GM23338 (cell line): ENCODE results near the gene ANKH. TPM values are rescaled to one million over a fixed set of nuclear protein-coding genes. Genes with fewer than 3 reads are reported as not detected.

Source experiments
- ATAC-seq: fragments of 200-7000 bp; cut with Tn5 transposase; 3 replicates; pipeline ENCODE4 v1.9.1; 2020
- DNase-seq: peaks from one replicate; pipeline ENCODE4 v3.0.0-alpha.2; 2015; ENCODE audit warnings: low spot score
- H2AFZ ChIP-seq: fragments of 200-600 bp; sonication (generic); 2 replicates; pipeline ENCODE4 v1.8.0; 2016; ENCODE audit warnings: antibody characterized with exemption, mild to moderate bottlenecking, moderate library complexity
- H3F3A ChIP-seq: fragments of 200-600 bp; sonication (generic); replicated peaks from 2 replicates; pipeline ENCODE4 v1.8.0; 2017; ENCODE audit warnings: antibody characterized with exemption, mixed run types, low read depth
- H3K27ac ChIP-seq: fragments of 200-600 bp; sonication (generic); 2 replicates; pipeline ENCODE4 v1.6.1; 2016; ENCODE audit warnings: low read depth
- H3K27me3 ChIP-seq: fragments of 200-600 bp; sonication (generic); 2 replicates; pipeline ENCODE4 v1.8.0; 2016; ENCODE audit warnings: mild to moderate bottlenecking, mixed run types, moderate library complexity; ENCODE audit not compliant: insufficient read depth
- H3K36me3 ChIP-seq: fragments of 200-600 bp; sonication (generic); 2 replicates; pipeline ENCODE4 v1.8.0; 2016; ENCODE audit warnings: mild to moderate bottlenecking; ENCODE audit not compliant: insufficient read depth
- H3K4me1 ChIP-seq: fragments of 200-600 bp; sonication (generic); 2 replicates; pipeline ENCODE4 v1.8.0; 2016; ENCODE audit warnings: mild to moderate bottlenecking, moderate library complexity; ENCODE audit not compliant: insufficient read depth
- H3K4me2 ChIP-seq: fragments of 200-600 bp; sonication (generic); 2 replicates; pipeline ENCODE4 v1.7.1; 2017; ENCODE audit warnings: mixed run types
- H3K4me3 ChIP-seq: fragments of 200-600 bp; sonication (generic); 2 replicates; pipeline ENCODE4 v1.6.1; 2016; ENCODE audit warnings: mixed run types
- H3K79me2 ChIP-seq: fragments of 200-600 bp; sonication (generic); replicated peaks from 2 replicates; pipeline ENCODE4 v1.8.0; 2017; ENCODE audit warnings: mild to moderate bottlenecking; ENCODE audit not compliant: insufficient read depth
- H3K9me2 ChIP-seq: fragments of 200-600 bp; sonication (generic); 2 replicates; pipeline ENCODE4 v1.8.0; 2017; ENCODE audit not compliant: insufficient read depth
- H4K20me1 ChIP-seq: fragments of 200-600 bp; sonication (generic); replicated peaks from 2 replicates; pipeline ENCODE4 v1.8.0; 2017; ENCODE audit warnings: mild to moderate bottlenecking; ENCODE audit not compliant: insufficient read depth
- H3K27ac Mint-ChIP-seq: 2 replicates; pipeline ENCODE4 v1.8.0; 2020; ENCODE audit warnings: inconsistent platforms, mild to moderate bottlenecking, moderate library complexity, mixed read lengths
- H3K27me3 Mint-ChIP-seq: 3 replicates; pipeline ENCODE4 v1.8.0; 2022; ENCODE audit warnings: low read depth, mild to moderate bottlenecking, moderate library complexity, mixed read lengths, inconsistent platforms; ENCODE audit not compliant: insufficient read depth, poor library complexity
- H3K36me3 Mint-ChIP-seq: 3 replicates; pipeline ENCODE4 v1.8.0; 2021; ENCODE audit warnings: low read depth, mild to moderate bottlenecking, inconsistent platforms, moderate library complexity, mixed read lengths
- H3K4me1 Mint-ChIP-seq: 3 replicates; pipeline ENCODE4 v1.8.0; 2020; ENCODE audit warnings: mild to moderate bottlenecking, inconsistent platforms, mixed read lengths
- H3K4me3 Mint-ChIP-seq: 3 replicates; pipeline ENCODE4 v1.8.0; 2021; ENCODE audit warnings: moderate library complexity, mild to moderate bottlenecking, inconsistent platforms, mixed read lengths
- H3K9me3 Mint-ChIP-seq: 3 replicates; pipeline ENCODE4 v1.8.0; 2020; ENCODE audit warnings: moderate library complexity, mild to moderate bottlenecking, inconsistent platforms, mixed read lengths
- CREB1 ChIP-seq: fragments of 250-450 bp; sonication (Bioruptor Pico); IDR thresholded peaks from 2 replicates; pipeline ENCODE4 v1.5.0; 2020; ENCODE audit warnings: low read depth, mild to moderate bottlenecking, moderate library complexity
- EZH2 ChIP-seq: fragments of 200-600 bp; sonication (generic); IDR thresholded peaks from one replicate; pipeline ENCODE4 v1.8.0; 2017; ENCODE audit warnings: antibody characterized with exemption, mild to moderate bottlenecking, low read depth; ENCODE audit not compliant: unreplicated experiment
- POLR2AphosphoS5 ChIP-seq: IDR thresholded peaks from 2 replicates; pipeline ENCODE4 v1.6.1; 2016; ENCODE audit warnings: antibody characterized with exemption, low read depth
- ZNF114 ChIP-seq: fragments of 250-450 bp; sonication (Bioruptor Pico); IDR thresholded peaks from 2 replicates; pipeline ENCODE4 v1.5.0; 2020; ENCODE audit warnings: mild to moderate bottlenecking, moderate library complexity
- ZNF331 ChIP-seq: fragments of 250-450 bp; sonication (Bioruptor Pico); IDR thresholded peaks from 2 replicates; pipeline ENCODE4 v1.5.0; 2020; ENCODE audit warnings: low read depth, mild to moderate bottlenecking, moderate library complexity
- ZNF462 ChIP-seq: fragments of 250-450 bp; sonication (Bioruptor Pico); IDR thresholded peaks from 2 replicates; pipeline ENCODE4 v1.5.0; 2020; ENCODE audit warnings: mild to moderate bottlenecking, moderate library complexity
- polyA plus RNA-seq: library from polyadenylated mRNA; unstranded; fragments of >200 nt; fragmentation: Nextera tagmentation; extraction: Ambion mirVana; gene quantifications from 2 replicates; pipeline ENCODE4 v1.2.1, GENCODE V29; 2016
- total RNA-seq: library from RNA; depleted of rRNA; stranded (reverse); fragments of >200 nt; shearing (Covaris generic); gene quantifications from 2 replicates; pipeline ENCODE4 v1.2.3, GENCODE V29; 2014
- TF ChIP-seq, protein P1 (sequence below): IDR thresholded peaks from one replicate; pipeline ENCODE4 v1.6.1; 2018; ENCODE audit warnings: antibody characterized with exemption; ENCODE audit not compliant: unreplicated experiment

Gene ANKH
- total and polyA plus RNA-seq, 2 experiments from 2014 or later = 5.0 to 6.1 TPM

- TF ChIP-seq ZNF462 (CRISPR knock-in tag) (no peak), CREB1 (CRISPR knock-in tag) (no peak), ZNF114 (CRISPR knock-in tag) (no peak)
Observed at GRCh38 chr5:14676320-14676719, 195.3 kb downstream of the ANKH start (continued).

DNA sequence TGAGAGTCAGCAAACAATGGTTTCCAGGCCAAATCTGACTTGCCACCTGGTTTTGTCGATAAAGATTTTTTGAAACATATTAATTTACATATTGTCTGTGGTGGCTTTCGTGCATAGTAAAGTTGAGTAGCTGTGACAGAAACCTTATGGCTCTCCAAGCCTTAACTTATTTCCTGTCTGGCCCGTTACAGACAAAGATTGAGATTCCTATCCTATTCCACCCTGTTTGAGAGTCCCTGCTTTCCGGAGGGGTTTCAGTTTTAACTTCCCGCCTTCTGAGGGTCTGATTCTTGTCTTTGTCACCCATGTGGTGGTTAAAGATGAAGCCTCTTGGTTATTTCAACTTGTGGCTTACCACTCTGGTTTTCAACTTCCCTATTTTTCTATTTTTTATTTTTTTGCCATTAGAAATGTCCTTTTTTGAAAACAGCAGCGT, 195.7 kb downstream of the ANKH start:
- Histone ChIP-seq H3K79me2 (peaks cover 73% of the 10 kb centered on the region), H3K4me2 (0 out of 2 replicates have a peak overlapping the region, but pooled peaks have one; percentile 40), H3K36me3 (peaks cover 2% of the 10 kb centered on the region; the same call in 1 of the 2 replicates), H4K20me1 (no peaks in the 10 kb centered on the region; the same call in 1 of the 2 replicates), H3K27ac (no peak overlapping the region), H3K27me3 (no peaks in the 10 kb centered on the region), H3K9me2 (no peaks in the 10 kb centered on the region; the same call in 1 of the 2 replicates), H3K4me1 (peaks cover 58% of the 10 kb centered on the region), H3F3A (no peaks in the 10 kb centered on the region), H3K4me3 (no peak overlapping the region), H2AFZ (no peak overlapping the region)
- Mint-ChIP-seq H3K27ac (no peak overlapping the region), H3K36me3 (peaks cover 6% of the 10 kb centered on the region; the same call in 2 of the 3 replicates), H3K27me3 (peaks cover 5% of the 10 kb centered on the region), H3K9me3 (no peaks in the 10 kb centered on the region), H3K4me1 (peaks cover 53% of the 10 kb centered on the region), H3K4me3 (no peak overlapping the region)
- ATAC-seq = no peak
- no peak for DNase-seq
- TF ChIP-seq EZH2 = no peak
- TF ChIP-seq, protein P1, sequence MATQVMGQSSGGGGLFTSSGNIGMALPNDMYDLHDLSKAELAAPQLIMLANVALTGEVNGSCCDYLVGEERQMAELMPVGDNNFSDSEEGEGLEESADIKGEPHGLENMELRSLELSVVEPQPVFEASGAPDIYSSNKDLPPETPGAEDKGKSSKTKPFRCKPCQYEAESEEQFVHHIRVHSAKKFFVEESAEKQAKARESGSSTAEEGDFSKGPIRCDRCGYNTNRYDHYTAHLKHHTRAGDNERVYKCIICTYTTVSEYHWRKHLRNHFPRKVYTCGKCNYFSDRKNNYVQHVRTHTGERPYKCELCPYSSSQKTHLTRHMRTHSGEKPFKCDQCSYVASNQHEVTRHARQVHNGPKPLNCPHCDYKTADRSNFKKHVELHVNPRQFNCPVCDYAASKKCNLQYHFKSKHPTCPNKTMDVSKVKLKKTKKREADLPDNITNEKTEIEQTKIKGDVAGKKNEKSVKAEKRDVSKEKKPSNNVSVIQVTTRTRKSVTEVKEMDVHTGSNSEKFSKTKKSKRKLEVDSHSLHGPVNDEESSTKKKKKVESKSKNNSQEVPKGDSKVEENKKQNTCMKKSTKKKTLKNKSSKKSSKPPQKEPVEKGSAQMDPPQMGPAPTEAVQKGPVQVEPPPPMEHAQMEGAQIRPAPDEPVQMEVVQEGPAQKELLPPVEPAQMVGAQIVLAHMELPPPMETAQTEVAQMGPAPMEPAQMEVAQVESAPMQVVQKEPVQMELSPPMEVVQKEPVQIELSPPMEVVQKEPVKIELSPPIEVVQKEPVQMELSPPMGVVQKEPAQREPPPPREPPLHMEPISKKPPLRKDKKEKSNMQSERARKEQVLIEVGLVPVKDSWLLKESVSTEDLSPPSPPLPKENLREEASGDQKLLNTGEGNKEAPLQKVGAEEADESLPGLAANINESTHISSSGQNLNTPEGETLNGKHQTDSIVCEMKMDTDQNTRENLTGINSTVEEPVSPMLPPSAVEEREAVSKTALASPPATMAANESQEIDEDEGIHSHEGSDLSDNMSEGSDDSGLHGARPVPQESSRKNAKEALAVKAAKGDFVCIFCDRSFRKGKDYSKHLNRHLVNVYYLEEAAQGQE = no peak
- no peak for TF ChIP-seq POLR2AphosphoS5
- TF ChIP-seq ZNF331 (CRISPR knock-in tag) = no peak
